ENCODE results near the gene ALPL.

GRCh38 chr1:21472861-21473260 lies 36.4 kb upstream of the ALPL start:
- TF ChIP-seq POLR2AphosphoS5 (IDR thresholded peaks at IDR 0.05; ENCODE audit: insufficient read depth in 1 of 2, low read depth in 1 of 2): no peak
- TF ChIP-seq CTCF (IDR thresholded peaks at IDR 0.05): no peak
